Ureter (tissue), 1 donor: ENCODE measurements around the gene NUDT14. TPM values are rescaled to one million over a fixed set of nuclear protein-coding genes. Genes with fewer than 3 reads are reported as not detected.

ENCODE experiments used
- DNase-seq: peaks from one replicate; pipeline ENCODE4 v3.0.0-alpha.2; 2020; ENCODE audit warnings: low spot score
- total RNA-seq: library from RNA; stranded (reverse); gene quantifications from one replicate; pipeline ENCODE4 v1.2.4, GENCODE V29; 2023
- donor health status: DM: yes; HTN: yes; CAD: no.

Gene NUDT14
- total RNA-seq, 1 donor from 2014 or later = 42.4 TPM

DNA sequence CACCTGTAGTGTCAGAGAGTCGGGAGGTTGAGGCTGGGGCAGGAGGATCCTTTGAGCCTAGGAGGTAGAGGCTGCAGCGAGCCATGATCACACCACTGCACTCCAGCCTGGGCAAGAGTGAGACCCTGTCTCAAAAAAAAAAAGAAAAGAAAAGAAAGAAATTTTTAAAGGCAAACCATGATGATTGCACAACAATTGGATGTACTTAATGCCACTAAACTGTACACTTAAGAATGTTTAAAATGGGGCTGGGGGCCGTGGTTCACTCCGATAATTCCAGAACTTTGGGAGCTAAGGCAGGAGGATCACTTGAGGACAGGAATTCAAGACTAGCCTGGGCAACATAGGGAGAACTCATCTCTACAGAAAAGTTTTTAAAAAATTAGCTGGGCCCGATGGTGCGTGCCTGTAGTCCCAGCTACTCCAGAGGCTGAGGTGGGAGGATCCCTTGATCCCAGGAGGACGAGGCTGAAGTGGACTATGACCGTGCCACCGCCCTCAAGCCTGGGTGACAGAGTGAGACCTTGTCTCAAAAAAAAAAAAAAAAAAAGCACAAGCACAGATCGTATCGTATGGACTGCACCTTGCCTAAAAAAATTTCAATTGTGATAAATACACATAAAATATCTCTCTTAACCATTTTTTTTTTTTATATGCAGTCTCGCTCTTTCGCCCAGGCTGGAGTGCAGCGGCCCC lies 45.3 kb downstream of the NUDT14 start:
- no peak for DNase-seq

DNA sequence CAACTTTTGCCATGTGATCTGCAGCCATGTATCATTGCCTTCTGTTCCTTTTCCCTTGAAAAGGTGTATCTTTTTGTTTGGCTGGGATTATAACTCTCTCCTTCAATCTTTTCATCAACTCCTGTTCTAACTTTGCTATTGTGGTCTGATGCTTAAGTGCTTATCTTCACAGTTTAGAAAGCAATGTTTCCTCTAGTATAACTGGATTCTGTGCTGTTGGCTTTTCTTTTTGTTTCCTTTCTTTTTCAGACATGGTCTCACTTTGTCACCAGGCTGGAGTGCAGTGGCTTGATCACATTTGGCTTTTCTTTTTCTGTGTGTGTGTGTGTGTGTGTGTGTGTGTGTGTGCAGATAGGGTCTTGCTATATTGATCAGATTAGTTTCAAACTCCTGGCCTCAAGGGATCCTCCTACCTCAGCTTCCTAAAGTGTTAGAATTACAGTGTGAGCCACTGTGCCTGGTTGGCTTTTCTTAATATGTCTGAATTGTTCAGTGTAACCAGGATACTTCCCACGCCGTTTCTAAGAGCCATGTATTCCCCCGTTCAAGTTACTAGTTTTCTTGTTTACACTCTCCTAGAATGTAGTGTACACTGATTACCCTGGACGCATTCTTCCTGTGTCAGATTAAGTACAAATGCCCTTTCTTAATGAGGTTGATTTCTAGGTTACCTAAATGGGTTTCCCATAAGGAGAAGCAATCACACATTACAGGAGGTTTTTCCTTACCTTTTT lies 48.0 kb downstream of the NUDT14 start:
- peak; percentile 12 for DNase-seq

DNA sequence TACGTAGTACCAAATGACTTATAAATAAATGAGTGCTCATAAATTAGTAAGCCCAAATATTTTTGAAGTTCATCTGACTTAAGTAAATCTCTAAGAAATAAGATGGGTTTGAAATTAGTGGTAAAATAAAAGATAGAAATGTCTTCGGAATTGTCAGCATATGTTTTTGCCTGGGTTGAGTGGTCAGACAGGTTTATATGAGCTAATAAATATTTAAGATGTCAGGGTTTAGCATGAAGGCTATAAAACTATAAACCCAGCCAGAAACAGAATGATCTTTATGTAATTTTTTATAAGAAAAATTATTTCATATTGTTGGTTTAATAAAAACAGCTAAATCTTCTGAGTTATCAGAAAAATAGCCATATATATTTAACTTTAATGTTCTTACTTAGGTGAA lies 49.9 kb downstream of the NUDT14 start:
- no peak for DNase-seq

GRCh38 chr14:105128059-105128458 lies 53.1 kb downstream of the NUDT14 start:
- peak; percentile 17 for DNase-seq

GRCh38 chr14:105126981-105127329 lies 54.2 kb downstream of the NUDT14 start:
- peak; percentile 22 for DNase-seq

DNA sequence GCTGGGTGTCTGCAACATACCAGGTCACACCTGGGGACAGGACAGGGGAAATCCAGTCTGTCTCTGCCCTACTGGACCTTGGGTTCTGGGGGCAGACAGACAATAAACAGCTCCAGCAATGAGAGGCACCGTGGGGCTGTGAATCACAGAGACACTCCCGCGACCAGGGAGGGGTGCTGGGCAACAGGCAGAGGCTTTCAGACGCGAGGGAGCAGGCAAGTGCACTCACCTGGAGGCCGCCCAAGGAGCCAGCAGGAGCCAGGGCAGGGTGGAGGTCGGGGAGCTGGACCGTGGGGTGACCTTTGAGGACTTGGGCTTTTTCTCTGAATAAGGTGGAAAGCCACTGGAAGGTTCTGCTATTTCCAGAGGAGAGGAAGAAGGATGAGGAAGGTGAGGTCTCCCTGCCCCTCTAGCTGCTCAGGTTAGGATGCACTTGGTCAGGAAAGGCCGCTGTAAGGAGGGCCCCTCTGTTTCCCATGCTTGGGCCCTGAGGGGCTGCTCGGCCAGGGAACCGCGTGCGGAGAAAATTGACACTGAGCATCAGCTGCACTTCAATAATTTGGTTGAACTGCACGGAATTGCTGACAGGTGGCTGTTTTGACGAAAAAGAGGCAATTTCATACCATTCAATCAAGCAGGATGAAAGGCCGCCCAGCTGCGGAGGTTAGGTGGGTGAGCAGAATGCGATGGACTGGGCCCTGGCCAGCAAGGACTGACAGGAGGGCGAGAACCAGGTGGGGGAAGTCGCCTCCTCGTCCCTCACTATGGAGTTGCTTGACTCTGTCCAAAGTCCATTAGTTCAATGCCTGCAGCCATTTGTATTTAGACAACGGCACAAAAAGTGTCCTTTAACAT lies 54.8 kb downstream of the NUDT14 start:
- DNase-seq = peak; percentile 38

DNA sequence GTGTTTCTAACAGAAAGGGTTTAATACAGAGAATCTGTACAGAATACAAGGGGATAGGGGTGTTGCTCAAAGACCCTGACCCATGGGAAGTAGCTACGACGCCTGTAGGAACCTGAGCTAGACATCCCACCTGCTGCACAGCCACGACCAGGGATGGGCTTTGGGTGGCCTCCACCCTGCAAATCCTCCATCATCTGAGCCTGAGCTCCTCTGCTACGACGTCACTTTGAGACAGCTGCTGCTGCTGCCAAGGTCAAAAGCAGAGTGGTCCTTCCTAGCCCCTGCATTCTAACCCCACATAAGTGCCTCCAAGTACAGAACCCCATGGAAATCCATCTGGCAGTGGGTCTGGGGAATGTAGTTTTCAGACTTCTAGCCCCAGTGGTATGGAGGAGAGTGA lies 56.3 kb downstream of the NUDT14 start:
- DNase-seq = peak; percentile 20

- DNase-seq = peak; percentile 33
Measured at GRCh38 chr14:105123981-105124765, 56.9 kb downstream of the NUDT14 start.

DNA sequence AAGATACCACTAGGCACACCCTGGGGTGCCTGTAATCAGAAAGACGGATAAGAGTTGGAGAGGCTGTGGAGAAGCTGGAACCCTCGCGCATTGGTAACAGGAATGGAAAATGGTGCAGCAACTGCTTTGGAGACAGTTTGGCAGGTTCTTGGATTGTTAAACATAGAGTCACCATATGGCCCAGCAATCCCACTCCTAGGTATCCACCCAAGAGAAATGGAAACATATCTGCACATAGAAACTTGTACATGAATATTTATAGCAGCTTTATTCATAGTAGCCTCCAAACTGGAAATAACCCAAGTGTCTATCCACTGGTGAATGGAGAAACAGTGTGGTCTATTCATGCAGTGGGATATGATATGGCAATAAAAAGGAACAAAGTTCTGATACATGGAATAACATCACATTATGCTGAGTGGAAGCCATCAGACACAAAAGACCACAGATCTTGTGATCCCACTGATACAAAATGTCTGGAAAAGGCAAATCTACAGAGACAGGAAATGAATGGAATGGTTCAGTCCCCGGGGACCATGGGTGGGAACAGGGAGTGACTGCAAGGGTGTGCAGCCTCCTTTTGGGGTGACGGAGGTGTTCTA lies 57.9 kb downstream of the NUDT14 start:
- peak; percentile 20 for DNase-seq

Other genes with a start within 250 kb of the NUDT14 start
- gene AHNAK2, start 202.9 kb downstream of the NUDT14 start, total RNA-seq = 34.5 TPM
- 17.3 TPM for gene CLBA1, start 195.5 kb downstream of the NUDT14 start, total RNA-seq
- 8.1 TPM for gene CDCA4, start 160.2 kb downstream of the NUDT14 start, total RNA-seq
- 1.5 TPM for gene GPR132, start 115.9 kb downstream of the NUDT14 start, total RNA-seq
- gene JAG2, start 12.5 kb downstream of the NUDT14 start, total RNA-seq = 42.2 TPM
- gene BTBD6, start 67.2 kb upstream of the NUDT14 start, total RNA-seq = 36.3 TPM
- gene BRF1, start 119.7 kb upstream of the NUDT14 start, total RNA-seq = 48.7 TPM
- gene PACS2, start 133.4 kb upstream of the NUDT14 start, total RNA-seq = 101 TPM
- gene TEX22, start 217.2 kb upstream of the NUDT14 start, total RNA-seq = 6.2 TPM
- 169 TPM for gene MTA1, start 238.5 kb upstream of the NUDT14 start, total RNA-seq